SW480 (cell line): ENCODE measurements around the gene CENPVL2.
"Not testable (repeated sequence)": the region's sequence is repeated elsewhere in the genome, so short reads cannot be mapped to it uniquely, and the experiment has no call there.

Source experiments
- DNase-seq: peaks from one replicate; pipeline ENCODE4 v3.0.0-alpha.2; 2016; ENCODE audit warnings: low spot score

The CENPVL2 gene

DNA sequence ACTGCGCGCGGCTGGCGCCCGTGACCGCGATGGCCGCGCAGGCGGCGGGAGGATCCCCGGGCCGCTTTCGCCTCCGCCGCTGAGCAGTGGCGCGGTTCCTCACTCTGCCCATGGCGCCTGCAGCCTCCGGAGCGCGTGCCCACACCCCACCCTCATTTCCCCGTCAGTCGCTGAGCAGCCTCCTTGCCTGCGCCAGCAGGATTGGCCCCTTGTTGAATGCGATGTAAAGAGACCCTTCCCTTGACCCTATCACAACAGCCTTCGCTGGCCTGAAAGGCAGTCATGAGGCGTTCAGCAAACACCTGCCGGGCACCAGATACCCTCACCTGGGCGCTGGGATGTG, at the start of gene CENPVL2:
Gene CENPVL2 (minus strand): TSS at position 112 of the 343 bp plus-strand sequence. CDS start 0 bp downstream, at position 112.
- DNase-seq, result not testable (repeated sequence)

- no peak for DNase-seq
Measured at GRCh38 chrX:51728202-51728601, 45.6 kb upstream of the CENPVL2 start.

GRCh38 chrX:51712943-51713647, 30.5 kb upstream of the CENPVL2 start:
- not testable (repeated sequence) for DNase-seq

- DNase-seq, result not testable (repeated sequence)
Measured at GRCh38 chrX:51710277-51711164, 27.9 kb upstream of the CENPVL2 start, which contains the start of gene CENPVL1. Gene CENPVL1, plus strand, starts transcription at chrX:51710512. Its CDS starts 0 bp downstream, at chrX:51710512.

DNA sequence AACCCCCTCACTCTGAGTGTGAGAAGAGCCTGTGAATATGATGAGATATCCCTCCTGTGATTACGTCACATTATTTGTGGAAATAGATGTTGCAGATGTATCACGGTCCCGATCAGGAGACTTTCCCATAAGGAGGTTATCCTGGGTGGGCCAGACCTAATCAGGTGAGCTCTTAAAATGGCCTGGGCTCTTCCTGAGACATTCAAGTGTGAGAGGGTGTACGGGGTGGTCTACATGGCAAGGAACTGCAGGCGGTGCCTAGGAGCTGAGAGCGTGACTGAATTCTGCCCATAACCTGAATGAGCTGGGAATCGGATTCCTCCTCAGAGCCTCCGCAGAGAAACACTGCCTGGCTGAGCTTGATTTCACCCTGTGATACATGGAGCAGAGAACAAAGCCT, 14.8 kb upstream of the CENPVL2 start:
- no peak for DNase-seq

DNA sequence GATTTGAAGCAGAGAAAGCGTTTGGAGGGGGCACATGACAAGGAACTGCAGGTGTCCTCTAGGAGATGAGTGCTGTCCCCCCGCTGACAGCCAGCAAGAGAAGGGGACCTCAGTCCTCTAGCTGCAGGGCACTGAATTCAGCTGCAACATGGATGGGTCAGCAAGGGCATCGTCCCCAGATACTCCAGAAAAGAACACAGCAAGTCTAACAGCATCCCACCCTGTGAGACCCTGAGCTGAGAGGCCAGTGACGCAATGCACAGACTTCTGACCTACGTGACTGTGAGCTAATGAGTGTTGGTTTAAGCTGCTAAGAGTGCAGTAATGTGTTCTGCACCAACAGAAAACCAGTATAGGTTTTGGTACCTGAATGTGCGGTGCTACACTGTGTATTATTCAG, 11.6 kb upstream of the CENPVL2 start:
- DNase-seq, result no peak

DNA sequence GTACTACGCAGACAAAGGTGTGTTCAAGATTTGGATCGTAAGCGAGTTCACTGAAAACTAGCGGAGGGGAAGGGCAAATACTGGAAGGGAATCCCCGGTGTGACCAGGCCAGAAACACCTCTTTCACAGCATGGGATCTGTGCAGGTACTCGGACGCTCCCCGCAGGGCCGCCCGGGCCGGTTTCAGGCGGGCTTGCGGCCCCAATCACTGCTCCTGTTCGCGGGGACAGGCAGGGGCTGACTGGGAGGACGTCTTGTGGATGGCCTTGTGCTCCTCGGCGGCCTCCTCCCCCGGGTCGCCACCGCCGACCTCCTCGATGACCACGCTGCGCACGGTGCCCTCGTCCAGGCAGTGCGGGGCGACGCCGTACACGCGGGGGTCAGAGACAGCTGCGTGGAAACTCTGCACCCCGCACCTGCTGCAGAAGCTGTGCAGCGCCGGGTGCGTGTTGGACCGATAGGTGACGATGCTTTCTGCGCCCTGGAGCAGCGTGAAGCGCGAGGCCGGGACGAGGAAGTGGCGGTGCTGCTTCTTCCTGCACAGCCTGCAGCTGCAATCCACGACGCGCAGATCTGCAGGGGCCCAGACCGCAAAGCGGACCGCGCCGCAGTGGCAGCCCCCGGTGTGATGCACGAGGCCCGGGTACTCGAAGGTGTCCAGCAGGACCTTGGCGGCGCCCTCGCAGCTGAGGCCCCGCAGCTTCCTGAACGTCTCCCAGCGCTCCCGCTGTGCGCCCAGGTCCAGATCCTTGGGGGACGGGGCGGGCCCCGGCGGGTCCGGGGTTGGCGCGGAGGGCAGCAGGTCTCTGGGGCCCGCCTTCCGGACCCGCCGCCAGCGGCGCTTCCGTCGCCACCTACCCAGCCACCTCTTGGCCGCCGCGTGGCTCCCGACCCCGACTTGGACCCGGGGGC, 567 bp downstream of the CENPVL2 start:
- not testable (repeated sequence) for DNase-seq

GRCh38 chrX:51679689-51680433, 2.8 kb downstream of the CENPVL2 start:
- not testable (repeated sequence) for DNase-seq

DNA sequence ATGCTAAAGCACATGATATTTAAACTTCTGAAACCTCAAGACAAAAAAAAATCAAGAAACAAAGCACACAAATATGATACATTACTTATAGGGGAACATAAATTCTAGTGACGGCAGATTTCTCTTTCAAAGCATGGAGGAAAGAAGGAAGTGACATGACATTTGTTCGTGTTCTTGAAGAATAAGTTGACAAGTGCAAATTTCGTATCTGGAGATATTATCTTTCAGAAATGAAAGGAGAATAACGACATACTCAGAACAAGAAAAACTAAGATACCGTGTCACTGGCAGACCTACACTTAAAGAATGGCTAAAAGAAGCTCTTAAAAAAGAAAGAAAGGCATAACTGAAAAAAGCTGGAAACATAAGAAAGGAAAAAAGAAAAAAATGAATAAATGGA, 16.6 kb downstream of the CENPVL2 start:
- DNase-seq, result no peak

- no peak for DNase-seq
Measured at GRCh38 chrX:51643377-51643776, 39.3 kb downstream of the CENPVL2 start.

DNA sequence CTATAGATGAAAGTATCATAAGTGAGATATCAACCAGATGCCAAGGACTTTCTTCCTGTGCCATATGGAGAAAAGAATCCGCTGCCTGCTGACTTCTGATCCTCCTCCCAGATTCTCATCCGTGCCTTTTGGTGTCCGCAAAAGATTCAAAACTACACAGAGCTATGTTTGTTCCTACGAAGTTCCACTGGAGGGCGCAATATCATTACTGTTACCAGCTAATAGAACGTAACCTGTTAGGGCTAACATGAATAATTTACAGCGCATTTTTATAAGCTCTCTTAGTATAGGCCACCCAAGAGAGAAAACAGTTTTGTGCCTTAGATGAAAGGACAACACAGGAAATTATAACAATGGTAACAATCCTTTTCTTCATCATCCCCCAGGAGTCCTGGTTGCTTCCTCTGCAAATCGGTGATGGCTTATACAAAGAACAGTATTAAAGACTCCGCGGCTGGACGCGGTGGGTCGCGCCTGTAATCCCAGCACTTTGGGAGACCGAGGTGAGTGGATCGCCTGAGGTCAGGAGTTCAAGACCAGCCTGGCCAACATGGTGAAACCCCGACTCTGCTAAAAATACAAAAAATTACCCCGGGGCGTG, 41.1 kb downstream of the CENPVL2 start:
- DNase-seq, result peak; percentile 34

DNA sequence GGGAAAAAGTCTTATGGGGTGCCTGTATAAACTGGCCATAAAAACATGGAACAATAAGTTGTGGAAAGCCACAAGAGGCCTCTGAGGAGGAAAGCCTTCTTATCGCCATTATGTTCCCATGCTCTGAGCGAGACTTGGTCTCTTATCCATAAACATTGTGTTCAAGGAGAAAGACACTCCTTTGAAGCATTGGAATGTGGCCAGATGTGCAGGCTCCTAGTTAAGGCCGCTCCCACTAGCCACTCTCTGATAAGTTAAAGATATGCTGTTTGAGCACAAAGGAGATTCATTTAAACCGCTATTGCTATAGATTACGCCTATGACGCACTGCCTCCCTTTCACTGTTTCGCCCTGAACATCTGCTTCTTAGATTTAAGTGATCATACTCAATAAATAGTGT, 46.1 kb downstream of the CENPVL2 start:
- DNase-seq, result not testable (repeated sequence)
